A549 treated with dexamethasone at 1 μM for 4 hours (cell line): Measurements from ENCODE around the gene GABPB1. TPM values are rescaled to one million over a fixed set of nuclear protein-coding genes. Genes with fewer than 3 reads are reported as not detected.

Experiments used
- total RNA-seq: library from RNA; stranded (reverse); fragments of 200-300 nt; extraction: Qiagen RNA extraction; gene quantifications from 5 replicates; pipeline ENCODE4 v1.2.3, GENCODE V29; 2022

GABPB1 gene
- 31.5 to 37.3 TPM (median 35.4 TPM) in 5 replicates for total RNA-seq

DNA sequence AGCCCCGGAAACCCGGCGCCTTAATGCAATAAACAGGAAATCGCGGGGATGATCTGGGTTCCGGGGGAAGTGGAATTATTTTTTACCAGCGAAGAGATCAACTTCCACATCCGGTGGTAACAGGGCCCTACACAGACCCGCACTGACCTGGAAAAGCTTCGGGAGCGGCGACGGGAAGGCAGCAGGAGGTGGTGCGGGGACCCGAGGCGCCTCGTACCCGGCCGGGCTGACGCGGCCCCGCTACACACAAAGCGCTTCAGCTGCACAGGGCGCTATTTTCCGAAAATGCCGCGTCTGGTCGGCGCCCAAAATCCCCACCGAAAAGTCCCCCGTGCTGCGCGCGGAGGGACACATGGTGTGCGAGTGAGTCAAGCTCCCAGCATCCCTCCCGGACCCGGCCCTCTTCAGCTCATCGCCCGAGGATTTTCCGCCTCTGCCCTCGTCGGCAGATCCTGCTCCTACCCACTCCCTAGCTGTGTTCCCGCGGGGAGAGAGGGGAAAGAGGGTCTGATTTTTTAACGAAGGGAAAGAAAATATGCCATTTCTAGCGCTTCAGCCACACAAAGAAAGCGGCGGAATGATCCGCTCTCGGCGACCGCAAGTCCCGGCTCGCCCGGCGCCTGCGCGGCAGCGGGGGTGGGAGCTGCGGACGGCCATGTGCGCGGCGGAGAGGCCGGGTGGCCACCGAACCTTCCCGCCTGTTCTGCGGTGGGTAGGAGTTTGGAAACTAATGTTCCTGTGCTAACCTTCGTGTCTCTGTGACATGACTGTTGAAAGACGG lies at the start of gene GABPB1:
GABPB1 (minus strand) TSS at position 361 of the 781 bp plus-strand sequence. CDS start 45,400 bp downstream, outside the sequence.

GRCh38 chr15:50265620-50266019 lies 89.4 kb downstream of the GABPB1 start, which contains the start of gene HDC:
HDC (minus strand) TSS chr15:50265726; CDS start chr15:50265623, 103 bp downstream.

Other genes with a start within 250 kb of the GABPB1 start
- 0.72 to 1.1 TPM (median 0.94 TPM) in 5 replicates for gene ATP8B4, start 236.0 kb downstream of the GABPB1 start, total RNA-seq
- gene SLC27A2, start 173.0 kb downstream of the GABPB1 start, total RNA-seq, result 28.1 to 40.4 TPM (median 38.5 TPM) in 5 replicates
- gene HDC, start 89.5 kb downstream of the GABPB1 start, total RNA-seq, result 0.05 to 0.09 TPM (median 0.08 TPM) in 4 of 5 replicates, not detected in the other
- gene USP8, start 69.2 kb upstream of the GABPB1 start, total RNA-seq, result 42.8 to 48.5 TPM (median 43.9 TPM) in 5 replicates
- 0.38 TPM in 1 of 5 replicates, not detected in the others for gene USP50, start 191.5 kb upstream of the GABPB1 start, total RNA-seq